Amygdala (tissue), 56 donors: ENCODE data around the gene STAT5A.
"Not testable (repeated sequence)": the region's sequence is repeated elsewhere in the genome, so short reads cannot be mapped to it uniquely, and the experiment has no call there.

ENCODE experiments used
- DNase-seq, 56 donors: peaks; one replicate each; lab custom pipeline; 2025; lab: John Stamatoyannopoulos, UW

Gene STAT5A

DNA sequence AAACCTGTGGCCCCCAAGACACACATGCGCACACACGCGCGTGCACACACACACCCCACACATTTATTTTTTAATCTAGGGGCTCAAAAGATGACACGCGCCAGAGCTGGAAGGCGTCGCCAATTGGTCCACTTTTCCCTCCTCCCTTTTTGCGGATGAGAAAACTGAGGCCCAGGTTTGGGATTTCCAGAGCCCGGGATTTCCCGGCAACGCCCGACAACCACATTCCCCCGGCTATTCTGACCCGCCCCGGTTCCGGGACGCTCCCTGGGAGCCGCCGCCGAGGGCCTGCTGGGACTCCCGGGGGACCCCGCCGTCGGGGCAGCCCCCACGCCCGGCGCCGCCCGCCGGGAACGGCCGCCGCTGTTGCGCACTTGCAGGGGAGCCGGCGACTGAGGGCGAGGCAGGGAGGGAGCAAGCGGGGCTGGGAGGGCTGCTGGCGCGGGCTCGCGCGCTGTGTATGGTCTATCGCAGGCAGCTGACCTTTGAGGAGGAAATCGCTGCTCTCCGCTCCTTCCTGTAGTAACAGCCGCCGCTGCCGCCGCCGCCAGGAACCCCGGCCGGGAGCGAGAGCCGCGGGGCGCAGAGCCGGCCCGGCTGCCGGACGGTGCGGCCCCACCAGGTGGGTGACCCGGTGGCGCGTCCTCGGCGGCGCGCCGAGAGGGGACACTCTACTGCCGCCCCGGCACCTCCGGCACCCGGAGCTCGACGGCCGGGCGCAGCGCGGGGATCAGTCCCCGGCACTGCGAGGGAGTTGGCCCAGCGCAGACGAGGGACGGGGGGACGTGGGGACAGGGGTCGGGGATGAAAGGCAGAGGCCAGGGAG lies at the start of gene STAT5A:
TSS of gene STAT5A (plus strand) at position 522 of the 826 bp plus-strand sequence. CDS start 914 bp downstream, outside the sequence.
- peak in 48 of 56 donors; percentile 7 to 79 (median 45) for DNase-seq

DNA sequence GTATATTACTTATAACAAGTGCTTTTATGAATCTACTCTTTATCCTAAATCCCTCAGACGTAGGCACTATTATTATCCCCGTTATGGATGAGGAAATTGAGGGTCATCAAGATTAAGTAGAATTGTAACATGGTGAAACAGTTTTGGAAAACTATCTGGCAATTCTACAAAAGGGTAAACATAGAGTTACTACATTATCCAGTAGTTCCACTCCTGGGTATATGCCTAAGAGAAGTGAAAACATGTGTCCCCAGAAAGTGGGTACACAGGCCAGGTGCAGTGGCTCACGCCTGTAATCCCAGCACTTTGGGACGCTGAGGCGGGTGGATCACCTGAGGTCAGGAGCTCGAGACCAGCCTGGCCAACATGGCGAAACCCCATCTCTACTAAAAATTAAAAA lies 48.7 kb upstream of the STAT5A start:
- DNase-seq = not testable (repeated sequence)

DNA sequence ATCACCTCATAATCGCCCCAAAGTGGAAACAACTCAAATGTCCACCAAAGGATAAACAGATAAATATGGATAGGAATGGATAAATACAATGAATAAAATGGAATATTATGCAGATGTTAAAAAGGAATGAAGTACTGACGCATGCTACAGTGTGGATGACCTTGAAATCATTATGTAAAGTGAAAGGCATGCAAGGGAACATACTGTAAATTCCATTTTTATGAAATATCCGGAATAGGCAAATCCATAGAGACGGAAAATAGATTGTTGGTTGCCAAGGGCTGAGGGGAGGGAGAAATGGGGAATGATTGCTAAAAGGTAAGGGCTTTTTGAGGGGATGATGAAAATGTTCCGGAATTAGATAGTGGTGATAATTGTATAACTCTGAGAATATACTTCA lies 48.1 kb upstream of the STAT5A start:
- no peak for DNase-seq

GRCh38 chr17:42240863-42241262 lies 47.4 kb upstream of the STAT5A start:
- DNase-seq = not testable (repeated sequence)

DNA sequence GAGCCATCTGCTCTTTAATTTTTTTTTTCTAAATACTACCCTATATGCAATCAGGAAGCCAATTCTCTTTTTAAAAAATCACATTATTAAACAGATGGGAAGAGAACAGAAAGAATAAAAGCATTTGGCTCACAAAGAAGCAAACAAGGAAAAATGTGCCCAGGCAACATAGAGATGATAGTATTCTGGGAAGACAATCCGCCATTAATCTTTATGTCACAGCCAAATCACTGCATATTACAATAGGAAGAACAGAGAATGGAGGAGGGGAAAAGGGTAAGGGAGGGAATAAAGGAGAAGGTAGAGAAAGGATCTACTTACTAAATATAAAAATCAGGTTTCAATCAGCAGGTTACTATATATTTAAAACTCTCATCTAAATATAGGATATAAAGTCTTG lies 46.4 kb upstream of the STAT5A start:
- DNase-seq = no peak

GRCh38 chr17:42243493-42243982 lies 44.8 kb upstream of the STAT5A start:
- no peak for DNase-seq

DNA sequence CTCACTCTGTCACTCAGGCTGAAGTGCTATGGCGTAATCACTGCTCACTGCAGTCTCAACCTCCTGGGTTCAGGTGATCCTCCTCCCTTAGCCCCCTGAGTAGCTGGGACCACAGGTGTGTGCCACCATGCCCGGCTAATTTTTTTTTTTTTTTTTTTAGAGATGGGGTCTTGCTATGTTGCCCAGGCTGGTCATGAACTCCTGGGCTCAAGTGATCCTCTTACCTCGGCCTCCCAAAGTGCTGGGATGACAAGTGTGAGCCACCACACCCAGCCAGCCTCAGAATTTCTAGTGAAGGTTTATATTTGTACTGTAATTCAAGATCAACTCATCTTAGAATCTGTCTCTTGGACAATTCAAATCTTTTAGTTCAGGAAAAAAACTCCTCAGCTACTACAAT lies 44.2 kb upstream of the STAT5A start:
- DNase-seq = not testable (repeated sequence)

DNA sequence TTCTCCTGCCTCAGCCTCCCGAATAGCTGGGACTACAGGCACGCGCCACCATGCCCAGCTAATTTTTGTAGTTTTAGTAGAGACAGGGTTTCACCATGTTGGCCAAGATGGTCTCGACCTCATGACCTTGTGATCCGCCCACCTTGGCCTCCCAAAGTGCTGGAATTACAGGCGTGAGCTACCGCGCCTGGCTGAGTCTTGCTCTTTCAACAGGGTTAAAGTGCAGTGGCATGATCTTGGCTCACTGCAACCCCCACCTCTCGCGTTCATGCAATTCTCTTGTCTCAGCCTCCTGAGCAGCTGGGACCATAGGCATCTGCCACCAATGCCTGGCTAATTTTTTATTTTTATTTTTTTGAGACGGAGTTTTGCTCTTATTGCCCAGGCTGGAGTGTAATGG lies 43.1 kb upstream of the STAT5A start:
- not testable (repeated sequence) for DNase-seq

DNA sequence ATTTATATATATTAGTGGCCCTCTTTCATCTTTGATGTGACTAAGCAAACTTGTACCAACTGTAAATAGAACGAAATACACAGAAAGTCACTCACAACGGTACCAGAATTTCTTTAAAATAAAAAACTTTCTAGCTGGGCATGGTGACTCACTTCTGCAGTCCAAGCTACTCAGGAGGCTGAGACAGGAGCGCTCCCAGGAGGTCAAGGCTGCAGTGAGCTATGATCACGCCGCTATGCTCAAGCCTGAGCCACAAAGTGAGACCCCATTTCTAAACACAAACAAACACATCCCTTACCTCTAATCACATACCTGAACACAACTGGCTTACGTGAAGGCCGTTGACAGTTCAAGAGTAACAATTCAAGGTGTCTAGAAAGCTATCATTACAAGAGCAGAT lies 41.8 kb upstream of the STAT5A start:
- DNase-seq = no peak

- DNase-seq = no peak
Measured at GRCh38 chr17:42247734-42248133, 40.6 kb upstream of the STAT5A start.

DNA sequence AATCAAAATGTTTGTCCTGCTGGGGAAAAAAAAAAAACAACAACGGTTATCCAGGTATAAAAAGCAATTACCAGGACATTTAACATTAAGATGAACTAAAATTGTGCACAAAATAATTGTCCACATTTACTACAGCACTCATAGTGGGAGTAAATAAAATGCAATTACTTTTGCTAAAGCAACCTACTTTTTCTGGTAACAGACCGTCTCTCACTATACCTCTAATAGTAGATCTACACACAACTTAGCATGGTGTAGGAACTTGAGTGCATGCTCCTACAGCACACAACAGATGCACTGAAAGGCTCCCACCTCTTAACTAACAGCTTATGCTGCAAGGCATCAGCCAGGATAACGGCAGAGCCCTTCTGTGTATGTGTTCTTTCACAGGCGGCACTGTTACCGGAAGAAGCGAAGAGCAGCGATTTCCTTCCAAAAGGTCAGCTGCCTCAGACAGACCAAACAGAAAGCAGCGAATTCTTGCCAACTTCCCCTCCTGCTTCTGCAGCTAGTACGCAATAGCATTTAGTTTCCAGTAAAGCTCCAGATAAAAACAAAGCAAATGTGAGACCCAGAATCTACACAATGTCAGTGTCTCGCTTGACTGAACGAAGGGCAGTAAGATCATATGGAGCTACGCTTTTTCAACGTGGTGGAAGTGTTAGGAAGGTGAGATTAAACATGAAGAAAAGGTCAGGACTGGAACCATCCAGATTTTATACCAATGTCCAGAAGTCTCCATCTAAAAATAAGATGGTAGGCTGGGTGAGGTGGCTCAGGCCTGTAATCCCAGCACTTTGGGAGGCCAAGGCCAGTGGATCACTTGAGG lies 39.7 kb upstream of the STAT5A start:
- DNase-seq = peak in 55 of 56 donors; percentile 7 to 89 (median 72)

GRCh38 chr17:42249681-42250446 lies 38.4 kb upstream of the STAT5A start:
- DNase-seq = no peak

GRCh38 chr17:42251115-42251514 lies 37.2 kb upstream of the STAT5A start:
- no peak for DNase-seq

- DNase-seq = no peak
Measured at GRCh38 chr17:42252597-42253550, 35.4 kb upstream of the STAT5A start.

GRCh38 chr17:42253578-42253977 lies 34.7 kb upstream of the STAT5A start:
- DNase-seq = no peak

DNA sequence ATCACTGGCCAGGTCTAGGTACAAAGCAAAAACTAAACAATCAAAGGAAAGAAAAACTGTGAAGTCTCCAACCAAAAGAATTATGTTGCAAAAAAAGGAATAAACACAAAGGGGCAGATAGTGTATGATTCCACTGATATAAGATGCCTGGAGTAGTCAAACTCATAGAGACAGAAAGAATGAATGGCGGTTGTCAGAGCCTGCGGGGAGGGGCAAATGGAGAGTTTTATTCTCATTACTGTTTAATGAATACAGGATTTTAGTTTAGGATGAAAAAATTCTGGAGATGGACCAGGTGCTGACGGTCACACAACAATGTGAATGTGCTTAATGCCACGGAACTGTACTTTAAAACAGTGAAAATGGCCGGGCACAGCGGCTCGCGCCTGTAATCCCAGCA lies 32.9 kb upstream of the STAT5A start:
- no peak for DNase-seq

DNA sequence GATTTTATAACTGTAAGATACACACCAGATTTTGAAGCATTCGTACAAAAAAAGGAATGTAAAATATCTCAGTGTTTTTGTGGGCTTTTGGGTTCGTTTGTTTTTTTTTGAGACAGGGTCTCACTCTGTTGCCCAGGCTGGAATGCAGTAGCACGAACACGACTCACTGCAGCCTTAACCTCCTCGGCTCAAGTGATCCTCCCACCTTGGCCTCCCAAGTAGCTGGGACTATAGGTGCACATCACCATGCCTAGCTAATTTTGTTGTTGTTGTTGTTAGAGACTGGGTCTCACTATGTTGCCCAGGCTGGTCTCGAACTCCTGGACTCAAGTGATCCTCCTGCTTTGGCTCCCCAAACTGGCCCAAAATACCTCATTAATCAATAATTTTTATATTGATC lies 28.0 kb upstream of the STAT5A start:
- no peak for DNase-seq

GRCh38 chr17:42264366-42264765 lies 23.9 kb upstream of the STAT5A start:
- DNase-seq = not testable (repeated sequence)

DNA sequence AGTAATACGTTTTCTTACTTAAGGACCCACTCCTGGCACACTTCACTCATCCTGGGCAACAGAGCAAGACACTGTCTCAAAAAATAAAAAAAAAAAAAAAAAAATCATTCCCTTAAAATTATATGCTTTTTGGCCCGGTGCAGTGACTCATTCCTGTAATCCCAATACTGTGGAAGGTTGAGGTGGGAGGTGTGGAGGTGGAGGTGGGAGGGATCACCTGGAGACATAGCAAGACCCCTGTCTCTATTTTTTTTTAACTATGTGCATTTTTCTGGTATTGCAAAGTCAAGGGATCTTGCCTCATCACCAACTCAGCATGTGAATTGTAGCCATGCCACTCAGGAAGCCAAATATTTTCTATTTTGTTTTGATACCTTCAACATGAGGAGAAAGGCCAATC lies 21.8 kb upstream of the STAT5A start:
- DNase-seq = no peak
